HepG2 (cell line): Measurements from ENCODE around the gene DNAL4. TPM values are rescaled to one million over a fixed set of nuclear protein-coding genes. Genes with fewer than 3 reads are reported as not detected.

ENCODE experiments used
- ATAC-seq: fragments of 200-7000 bp; cut with Tn5 transposase; 3 replicates; pipeline ENCODE4 v1.9.1; 2020; ENCODE audit warnings: mild to moderate bottlenecking, moderate library complexity
- BruUV-seq: library from RNA; stranded (reverse); fragments of 400-500 nt; replicated peaks from 2 replicates; lab custom pipeline; 2021; lab: Mats Ljungman, UMichigan
- CTCF ChIA-PET: fragments of 300-600 bp; formaldehyde crosslinking; extraction: SDS; loops from one replicate; lab custom pipeline; 2021; ENCODE audit warnings: low total read pairs, inconsistent platforms, low intra/inter-chr PET ratio; lab: Yijun Ruan, JAX
- POLR2A ChIA-PET: fragments of 350-600 bp; sonication (Branson Sonifier 250); formaldehyde crosslinking; loops from one replicate; lab custom pipeline; 2020; ENCODE audit warnings: antibody characterized with exemption, inconsistent platforms; lab: Yijun Ruan, JAX
- DNase-seq: peaks from one replicate; pipeline ENCODE4 v3.0.0-alpha.2; 2015; ENCODE audit warnings: low spot score
- FAIRE-seq: peaks from 3 replicates; lab custom pipeline; 2011; peaks lifted over from hg19 to GRCh38; lab: Jason Lieb, UNC
- H2AFZ ChIP-seq: one replicate; pipeline ENCODE4 v1.6.1; 2011; ENCODE audit warnings: low read length, inconsistent platforms
- H3K27ac ChIP-seq: fragments of 300-600 bp; 3 replicates; pipeline ENCODE4 v1.8.0; 2011; ENCODE audit warnings: mixed run types, mild to moderate bottlenecking, mixed read lengths, low read length, inconsistent platforms; ENCODE audit not compliant: insufficient read depth; ENCODE audit errors: extremely low read length
- H3K27me3 ChIP-seq, 2 experiments: fragments of 200-600 bp in 1 of 2; 2 replicates in 1 of 2; 3 replicates in 1 of 2; pipeline versions ENCODE4 v1.6.0 to v1.8.0; 2011; ENCODE audit warnings: low read length in 2 of 2, mild to moderate bottlenecking in 2 of 2, moderate library complexity in 2 of 2, inconsistent platforms in 1 of 2; ENCODE audit not compliant: insufficient read depth in 2 of 2, control insufficient read depth in 1 of 2
- H3K36me3 ChIP-seq, 2 experiments: fragments of 200-600 bp in 1 of 2; replicated peaks in 1 of 2; 2 replicates in 1 of 2; 3 replicates in 1 of 2; pipeline versions ENCODE4 v1.5.1 to v1.8.0; 2011; ENCODE audit warnings: low read length in 2 of 2, inconsistent platforms in 1 of 2; ENCODE audit not compliant: insufficient read depth in 2 of 2, control insufficient read depth in 1 of 2
- H3K4me1 ChIP-seq: 2 replicates; pipeline ENCODE4 v1.5.1; 2012; ENCODE audit warnings: low read length, inconsistent platforms; ENCODE audit not compliant: insufficient read depth
- H3K4me2 ChIP-seq: 2 replicates; pipeline ENCODE4 v1.6.0; 2011; ENCODE audit warnings: low read depth, low read length, inconsistent platforms
- H3K4me3 ChIP-seq, 3 experiments: fragments of 200-600 bp in 1 of 3; sonication (generic), shearing (Covaris generic) in 1 of 3; replicated peaks in 1 of 3; 2 replicates each; pipeline ENCODE4 v1.5.1; 2011 to 2016; ENCODE audit warnings: low read length in 3 of 3, inconsistent platforms in 2 of 3, low read depth in 2 of 3, mild to moderate bottlenecking in 2 of 3, control low read depth in 1 of 3, mixed read lengths in 1 of 3; ENCODE audit not compliant: insufficient read depth in 1 of 3
- H3K79me2 ChIP-seq: one replicate; pipeline ENCODE4 v1.6.1; 2011; ENCODE audit warnings: low read length, inconsistent platforms; ENCODE audit not compliant: insufficient read depth
- H3K9ac ChIP-seq: 2 replicates; pipeline ENCODE4 v1.6.0; 2011; ENCODE audit warnings: mild to moderate bottlenecking, low read depth, low read length, inconsistent platforms; ENCODE audit not compliant: insufficient read depth
- H3K9me3 ChIP-seq: 2 replicates; pipeline ENCODE4 v1.5.1; 2012; ENCODE audit warnings: mild to moderate bottlenecking, low read length
- H4K20me1 ChIP-seq: 2 replicates; pipeline ENCODE4 v1.6.0; 2011; ENCODE audit warnings: inconsistent platforms, mild to moderate bottlenecking, low read length, moderate library complexity; ENCODE audit not compliant: insufficient read depth
- ASH2L ChIP-seq: fragments of 300-600, 200-600 bp; sonication (generic); IDR thresholded peaks from 2 replicates; pipeline ENCODE4 v1.7.0; 2017; ENCODE audit warnings: low read depth, mild to moderate bottlenecking, moderate library complexity, mixed read lengths, low read length; ENCODE audit not compliant: insufficient read length
- HMGXB3 ChIP-seq: sonication (generic); formaldehyde crosslinking; IDR thresholded peaks from 2 replicates; pipeline ENCODE4 v1.4.0; 2020; ENCODE audit warnings: missing genetic modification reagents, borderline replicate concordance
- NFE2L2 ChIP-seq: fragments of 150-350 bp; IDR thresholded peaks from 2 replicates; pipeline ENCODE4 v1.6.1; 2014; ENCODE audit warnings: low read length
- NFYB ChIP-seq: sonication (generic); formaldehyde crosslinking; IDR thresholded peaks from 2 replicates; pipeline ENCODE4 v1.4.0; 2020; ENCODE audit warnings: missing genetic modification reagents
- SALL2 ChIP-seq: sonication (generic); formaldehyde crosslinking; IDR thresholded peaks from 2 replicates; pipeline ENCODE4 v1.8.1; 2023; ENCODE audit warnings: mild to moderate bottlenecking, missing genetic modification reagents, inconsistent platforms
- SKIL ChIP-seq: sonication (generic); formaldehyde crosslinking; IDR thresholded peaks from 2 replicates; pipeline ENCODE4 v1.8.0; 2022; ENCODE audit warnings: missing genetic modification reagents, mild to moderate bottlenecking, moderate library complexity, borderline replicate concordance
- ZBTB46 ChIP-seq: sonication (generic); formaldehyde crosslinking; IDR thresholded peaks from 2 replicates; pipeline ENCODE4 v1.4.0; 2020; ENCODE audit warnings: mild to moderate bottlenecking, missing genetic modification reagents, borderline replicate concordance
- ZKSCAN1 ChIP-seq: fragments of 150-350 bp; IDR thresholded peaks from 2 replicates; pipeline ENCODE4 v1.6.1; 2014; ENCODE audit warnings: low read length
- ZMYM2 ChIP-seq: sonication (generic); formaldehyde crosslinking; IDR thresholded peaks from 2 replicates; pipeline ENCODE4 v1.8.0; 2022; ENCODE audit warnings: mild to moderate bottlenecking, missing genetic modification reagents
- ZNF563 ChIP-seq: sonication (generic); formaldehyde crosslinking; IDR thresholded peaks from 2 replicates; pipeline ENCODE4 v1.8.0; 2022; ENCODE audit warnings: mild to moderate bottlenecking, moderate library complexity, missing genetic modification reagents
- ZNF580 ChIP-seq: IDR thresholded peaks from 2 replicates; pipeline ENCODE4 v1.6.1; 2016; ENCODE audit warnings: low read depth, borderline replicate concordance
- ZNF747 ChIP-seq: sonication (generic); formaldehyde crosslinking; IDR thresholded peaks from 2 replicates; pipeline ENCODE4 v1.8.1; 2023; ENCODE audit warnings: missing genetic modification reagents, mild to moderate bottlenecking, borderline replicate concordance
- ZNF850 ChIP-seq: sonication (generic); formaldehyde crosslinking; conservative IDR thresholded peaks from 2 replicates; pipeline ENCODE4 v1.9.0; 2021; ENCODE audit warnings: mild to moderate bottlenecking, missing genetic modification reagents
- ZSCAN20 ChIP-seq: sonication (generic); formaldehyde crosslinking; IDR thresholded peaks from 2 replicates; pipeline ENCODE4 v1.4.0; 2020; ENCODE audit warnings: missing genetic modification reagents, mild to moderate bottlenecking, borderline replicate concordance
- ZSCAN30 ChIP-seq: sonication (generic); formaldehyde crosslinking; IDR thresholded peaks from 2 replicates; pipeline ENCODE4 v1.5.0; 2020; ENCODE audit warnings: mild to moderate bottlenecking, missing genetic modification reagents
- WGBS: methylation state at CpG from one replicate; pipeline ENCODE4 v1.1.6; 2017; ENCODE audit warnings: low lambda C conversion rate; 5-methylcytosine and 5-hydroxymethylcytosine counted together
- in situ Hi-C: cut with HindIII; loops from 2 replicates; pipeline ENCODE4 v1.10.0; 2017; ENCODE audit warnings: low pct_unique_long_range_greater_than_20kb; ENCODE audit not compliant: extremely low pct_ligation_motif_present
- intact Hi-C: fragments of 100-400 bp; cut with micrococcal nuclease; formaldehyde crosslinking; loops from one replicate; pipeline ENCODE4 v1.10.0; 2022; ENCODE audit not compliant: unreplicated experiment
- polyA plus RNA-seq, 8 experiments: library from polyadenylated mRNA; depleted of rRNA in 3 of 8; stranded (reverse) in 7 of 8; unstranded in 1 of 8; fragments of >200 nt; fragmentation: Illumina TruSeq in 4 of 8; extraction: Trizol in 4 of 8; gene quantifications; 2 replicates each; pipeline versions ENCODE4 v1.2.1 to v1.2.3, GENCODE V29; 2011 to 2016; ENCODE audit warnings: low read depth in 4 of 8, missing spikeins in 1 of 8, mixed read lengths in 1 of 8; ENCODE audit not compliant: insufficient read depth in 1 of 8
- total RNA-seq, 5 experiments: library from RNA; depleted of rRNA; stranded (reverse); fragments of >200 nt; fragmentation: Illumina TruSeq; extraction: Trizol; gene quantifications; 2 replicates each; pipeline ENCODE4 v1.2.3, GENCODE V29; 2016; ENCODE audit warnings: low read depth in 1 of 5

DNAL4 gene
- total and polyA plus RNA-seq, 2 of the 13 experiments (the other 11 are each of a cell fraction or from before 2014, with no cell fraction given): 8.0 to 10.7 TPM

- ChIA-PET CTCF (no interaction called here), POLR2A (no interaction called here)
- no CpG with 5 or more reads among the region's 3 CpGs for WGBS
- Histone ChIP-seq H3K36me3 (no peaks in the 10 kb centered on the region), H3K9ac (no peak overlapping the region), H3K9me3 (no peaks in the 10 kb centered on the region), H3K4me1 (no peaks in the 10 kb centered on the region), H3K79me2 (no peaks in the 10 kb centered on the region), H3K27ac (no peak overlapping the region), H3K4me2 (no peak overlapping the region), H2AFZ (no peak overlapping the region), H3K4me3 (no peak overlapping the region), H4K20me1 (no peaks in the 10 kb centered on the region; the same call in 1 of the 2 replicates), H3K27me3 (no peaks in the 10 kb centered on the region)
- ATAC-seq (no peak; the same call in 2 of the 3 replicates), FAIRE-seq (no peak), DNase-seq (no peak)
- no peak for TF ChIP-seq ZSCAN30 (CRISPR knock-in tag)
- no peak for TF ChIP-seq ZBTB46
- no peak for TF ChIP-seq ZMYM2 (CRISPR knock-in tag)
- TF ChIP-seq NFYB: no peak
- no peak for TF ChIP-seq ZKSCAN1
- no peak for TF ChIP-seq NFE2L2
- TF ChIP-seq HMGXB3: no peak
- TF ChIP-seq ZNF580 (CRISPR knock-in tag): no peak
- TF ChIP-seq ZNF563 (CRISPR knock-in tag): no peak
- no peak for TF ChIP-seq SALL2
- TF ChIP-seq SKIL (CRISPR knock-in tag): no peak
- TF ChIP-seq ASH2L: no peak
- no peak for TF ChIP-seq ZSCAN20
- TF ChIP-seq ZNF850 (CRISPR knock-in tag): no peak
- no peak for TF ChIP-seq ZNF747
- no TSS peak for BruUV-seq
- intact Hi-C loops: no loop called here
- in situ Hi-C loops: no loop called here
These were observed 39.1 kb upstream of the DNAL4 start for GRCh38 chr22:38833061-38833460.
